Measurements from ENCODE around the gene CTNNBIP1.

The CTNNBIP1 gene

GRCh38 chr1:9835404-9835757 lies 74.7 kb downstream of the CTNNBIP1 start:
- TF ChIP-seq CTCF (IDR thresholded peaks at IDR 0.05; ENCODE audit: control insufficient read depth, insufficient read depth, low read depth, low read length, missing control alignments) = no peak
- H3K4me3 ChIP-seq (ENCODE audit: control insufficient read depth, low read depth, low read length) = no peak overlapping the region
- no peak for DNase-seq (ENCODE audit: low read depth)

GRCh38 chr1:9833632-9834031 lies 76.4 kb downstream of the CTNNBIP1 start:
- DNase-seq (ENCODE audit: low read depth) = no peak
- H3K4me3 ChIP-seq (ENCODE audit: control insufficient read depth, low read depth, low read length) = no peak overlapping the region
- TF ChIP-seq CTCF (IDR thresholded peaks at IDR 0.05; ENCODE audit: control insufficient read depth, insufficient read depth, low read depth, low read length, missing control alignments) = no peak

GRCh38 chr1:9827558-9828185 lies 82.4 kb downstream of the CTNNBIP1 start:
- peak overlapping the region; percentile 4 for H3K4me3 ChIP-seq (ENCODE audit: control insufficient read depth, low read depth, low read length)
- peak; percentile 48 for TF ChIP-seq CTCF (IDR thresholded peaks at IDR 0.05; ENCODE audit: control insufficient read depth, insufficient read depth, low read depth, low read length, missing control alignments)
- no peak for DNase-seq (ENCODE audit: low read depth)

- no peak for DNase-seq (ENCODE audit: low read depth)
- no peak for TF ChIP-seq CTCF (IDR thresholded peaks at IDR 0.05; ENCODE audit: control insufficient read depth, insufficient read depth, low read depth, low read length, missing control alignments)
- no peak overlapping the region for H3K4me3 ChIP-seq (ENCODE audit: control insufficient read depth, low read depth, low read length)
These were observed 83.5 kb downstream of the CTNNBIP1 start for GRCh38 chr1:9826616-9827015.

- no peak for DNase-seq (ENCODE audit: low read depth)
- H3K4me3 ChIP-seq (ENCODE audit: control insufficient read depth, low read depth, low read length) = no peak overlapping the region
- TF ChIP-seq CTCF (IDR thresholded peaks at IDR 0.05; ENCODE audit: control insufficient read depth, insufficient read depth, low read depth, low read length, missing control alignments) = no peak
These were observed 84.0 kb downstream of the CTNNBIP1 start for GRCh38 chr1:9826087-9826486.

GRCh38 chr1:9825093-9826074 lies 84.7 kb downstream of the CTNNBIP1 start:
- no peak overlapping the region for H3K4me3 ChIP-seq (ENCODE audit: control insufficient read depth, low read depth, low read length)
- no peak for TF ChIP-seq CTCF (IDR thresholded peaks at IDR 0.05; ENCODE audit: control insufficient read depth, insufficient read depth, low read depth, low read length, missing control alignments)
- DNase-seq (ENCODE audit: low read depth) = no peak

Measured in AG09309 (cell line).